Liver (tissue), 9 donors: ENCODE measurements around the gene DPP6. TPM values are rescaled to one million over a fixed set of nuclear protein-coding genes. Genes with fewer than 3 reads are reported as not detected.

Experiments used
- DNase-seq: peaks from one replicate; pipeline ENCODE4 v3.0.0-alpha.2; 2017; ENCODE audit warnings: low spot score
- H3K27ac ChIP-seq, 2 donors: one replicate each; pipeline ENCODE4 v1.7.0; 2013; ENCODE audit warnings: inconsistent platforms in 2 of 2, low read length in 2 of 2, control low read depth in 1 of 2, low read depth in 1 of 2, mild to moderate bottlenecking in 1 of 2
- H3K27me3 ChIP-seq, 4 donors: one replicate each; pipeline versions ENCODE4 v1.6.1 to v1.7.0; 2013; ENCODE audit warnings: low read length in 3 of 4, inconsistent platforms in 1 of 4, mild to moderate bottlenecking in 1 of 4, moderate library complexity in 1 of 4; ENCODE audit not compliant: control insufficient read depth in 4 of 4, insufficient read depth in 4 of 4
- H3K36me3 ChIP-seq, 4 donors: one replicate each; pipeline versions ENCODE4 v1.6.1 to v1.7.0; 2013; ENCODE audit warnings: low read length in 3 of 4, mild to moderate bottlenecking in 3 of 4, low read depth in 1 of 4, moderate library complexity in 1 of 4; ENCODE audit not compliant: control insufficient read depth in 4 of 4, insufficient read depth in 3 of 4
- H3K4me1 ChIP-seq, 4 donors: one replicate each; pipeline versions ENCODE4 v1.6.1 to v1.7.0; 2013; ENCODE audit warnings: low read length in 3 of 4, mild to moderate bottlenecking in 3 of 4, moderate library complexity in 1 of 4; ENCODE audit not compliant: control insufficient read depth in 4 of 4, insufficient read depth in 4 of 4
- H3K4me3 ChIP-seq, 3 donors: one replicate each; pipeline versions ENCODE4 v1.6.1 to v1.7.0; 2013; ENCODE audit warnings: low read length in 3 of 3, control low read depth in 1 of 3, low read depth in 1 of 3, mild to moderate bottlenecking in 1 of 3
- H3K9ac ChIP-seq, 2 donors: one replicate each; pipeline ENCODE4 v1.7.0; 2013; ENCODE audit warnings: low read length in 2 of 2, mild to moderate bottlenecking in 2 of 2, moderate library complexity in 2 of 2, control low read depth in 1 of 2, low read depth in 1 of 2
- H3K9me3 ChIP-seq, 4 donors: one replicate each; pipeline versions ENCODE4 v1.6.1 to v1.7.0; 2013; ENCODE audit warnings: low read length in 3 of 4; ENCODE audit not compliant: control insufficient read depth in 4 of 4
- EGR1 ChIP-seq, 2 donors: IDR thresholded peaks; 2 replicates each; pipeline ENCODE4 v1.6.1; 2016 to 2018; ENCODE audit warnings: antibody characterized with exemption in 2 of 2, low read depth in 2 of 2
- FOXA2 ChIP-seq: IDR thresholded peaks from 2 replicates; pipeline ENCODE4 v1.6.1; 2016; ENCODE audit warnings: antibody characterized with exemption
- GABPA ChIP-seq, 2 donors: IDR thresholded peaks in 1 of 2; conservative IDR thresholded peaks in 1 of 2; 2 replicates each; pipeline ENCODE4 v1.6.1; 2016; ENCODE audit warnings: antibody characterized with exemption in 2 of 2, mild to moderate bottlenecking in 1 of 2, moderate library complexity in 1 of 2
- HNF4A ChIP-seq, 2 donors: conservative IDR thresholded peaks; 2 replicates each; pipeline ENCODE4 v1.6.1; 2016; ENCODE audit warnings: antibody characterized with exemption in 2 of 2, mild to moderate bottlenecking in 2 of 2
- RAD21 ChIP-seq, 2 donors: IDR thresholded peaks; 2 replicates each; pipeline ENCODE4 v1.6.1; 2016; ENCODE audit warnings: antibody characterized with exemption in 2 of 2, mild to moderate bottlenecking in 2 of 2
- RXRA ChIP-seq, 2 donors: IDR thresholded peaks; 2 replicates each; pipeline ENCODE4 v1.6.1; 2017 to 2018; ENCODE audit warnings: antibody characterized with exemption in 2 of 2, mild to moderate bottlenecking in 1 of 2
- SP1 ChIP-seq: IDR thresholded peaks from 2 replicates; pipeline ENCODE4 v1.6.1; 2018; ENCODE audit warnings: antibody characterized with exemption, mild to moderate bottlenecking
- TAF1 ChIP-seq: conservative IDR thresholded peaks from 2 replicates; pipeline ENCODE4 v1.6.1; 2016; ENCODE audit warnings: antibody characterized with exemption, mild to moderate bottlenecking
- YY1 ChIP-seq: IDR thresholded peaks from 2 replicates; pipeline ENCODE4 v1.6.1; 2016; ENCODE audit warnings: antibody characterized with exemption, mild to moderate bottlenecking
- WGBS: extraction: QIAGEN DNeasy Blood & Tissue Kit; methylation state at CpG from one replicate; pipeline ENCODE4 v1.1.7; 2013; 5-methylcytosine and 5-hydroxymethylcytosine counted together
- polyA plus RNA-seq, 2 donors: library from polyadenylated mRNA; stranded (reverse) in 1 of 2; unstranded in 1 of 2; fragments of 200-250 nt in 1 of 2; fragments of >200 nt in 1 of 2; fragmentation: Nextera tagmentation in 1 of 2; extraction: Ambion mirVana in 1 of 2; gene quantifications; one replicate each; pipeline versions ENCODE4 v1.2.1 to v1.2.3, GENCODE V29; 2013 to 2015
- total RNA-seq, 2 donors: library from RNA; depleted of rRNA; stranded (reverse); fragments of >200 nt; gene quantifications; one replicate each; pipeline ENCODE4 v1.2.3, GENCODE V29; 2014
- TF ChIP-seq, protein P1 (sequence below): fragments of 150-350 bp; IDR thresholded peaks from 2 replicates; pipeline ENCODE4 v1.5.1; 2017; ENCODE audit warnings: improper control_type of control experiment, low read depth, low read length; ENCODE audit not compliant: missing input control
- TF ChIP-seq, protein P2 (sequence below): IDR thresholded peaks from 2 replicates; pipeline ENCODE4 v1.6.1; 2016; ENCODE audit warnings: antibody characterized with exemption
- TF ChIP-seq, protein P3 (sequence below): IDR thresholded peaks from 2 replicates; pipeline ENCODE4 v1.6.1; 2016; ENCODE audit warnings: antibody characterized with exemption
- TF ChIP-seq, protein P4 (sequence below): IDR thresholded peaks from 2 replicates; pipeline ENCODE4 v1.6.1; 2016; ENCODE audit warnings: antibody characterized with exemption, mild to moderate bottlenecking
- TF ChIP-seq, protein P5 (sequence below): IDR thresholded peaks from 2 replicates; pipeline ENCODE4 v1.6.1; 2016; ENCODE audit warnings: antibody characterized with exemption
- donor health status: healthy.
- donor health status: healthy.
- donor health status: healthy.
- donor health status: healthy.
- donor health status: healthy.

The DPP6 gene
- total and polyA plus RNA-seq, 4 donors: 0.01 TPM; not detected in 3

DNA sequence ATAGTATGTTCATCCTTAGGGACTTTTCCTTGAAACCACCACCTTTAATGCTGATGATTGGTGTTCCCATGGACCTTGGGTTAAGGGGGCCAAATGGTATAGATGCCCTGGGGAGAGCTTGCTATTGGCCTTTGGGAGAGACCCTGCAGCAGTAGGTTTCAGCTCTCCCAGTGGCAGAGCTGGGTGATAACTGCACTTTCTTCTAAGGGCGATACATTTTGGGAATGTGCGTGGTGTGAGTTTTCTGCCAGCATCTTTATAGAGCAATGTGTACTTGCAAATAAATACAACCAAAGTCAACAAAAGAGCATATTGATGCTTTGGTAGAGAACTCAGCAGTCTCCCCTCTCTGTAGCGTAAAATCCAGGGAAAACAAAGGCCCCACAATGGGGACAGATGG lies 546.7 kb downstream of the DPP6 start:
- no peak overlapping the region for H3K4me3 ChIP-seq
- no peak overlapping the region for H3K9ac ChIP-seq
- H3K27ac ChIP-seq: no peak overlapping the region
- H3K9me3 ChIP-seq: no peaks in the 10 kb centered on the region
- peaks cover 0 to 3% (median 0%) of the 10 kb centered on the region in 4 donors for H3K27me3 ChIP-seq
- no peaks in the 10 kb centered on the region for H3K36me3 ChIP-seq
- WGBS: 85% methylated on average over 3 of the region's 3 CpGs
- DNase-seq: no peak
- H3K4me1 ChIP-seq: no peaks in the 10 kb centered on the region
- TF ChIP-seq RXRA (IDR thresholded peaks at IDR 0.05): no peak
- no peak for TF ChIP-seq GABPA (IDR thresholded peaks at IDR 0.05 in 1 of 2, conservative IDR thresholded peaks at IDR 0.05 in 1 of 2)
- TF ChIP-seq FOXA2: no peak
- TF ChIP-seq TAF1: no peak
- TF ChIP-seq YY1: no peak
- no peak for TF ChIP-seq RAD21 (IDR thresholded peaks at IDR 0.05)
- TF ChIP-seq HNF4A (conservative IDR thresholded peaks at IDR 0.05): no peak
- TF ChIP-seq, protein P1, sequence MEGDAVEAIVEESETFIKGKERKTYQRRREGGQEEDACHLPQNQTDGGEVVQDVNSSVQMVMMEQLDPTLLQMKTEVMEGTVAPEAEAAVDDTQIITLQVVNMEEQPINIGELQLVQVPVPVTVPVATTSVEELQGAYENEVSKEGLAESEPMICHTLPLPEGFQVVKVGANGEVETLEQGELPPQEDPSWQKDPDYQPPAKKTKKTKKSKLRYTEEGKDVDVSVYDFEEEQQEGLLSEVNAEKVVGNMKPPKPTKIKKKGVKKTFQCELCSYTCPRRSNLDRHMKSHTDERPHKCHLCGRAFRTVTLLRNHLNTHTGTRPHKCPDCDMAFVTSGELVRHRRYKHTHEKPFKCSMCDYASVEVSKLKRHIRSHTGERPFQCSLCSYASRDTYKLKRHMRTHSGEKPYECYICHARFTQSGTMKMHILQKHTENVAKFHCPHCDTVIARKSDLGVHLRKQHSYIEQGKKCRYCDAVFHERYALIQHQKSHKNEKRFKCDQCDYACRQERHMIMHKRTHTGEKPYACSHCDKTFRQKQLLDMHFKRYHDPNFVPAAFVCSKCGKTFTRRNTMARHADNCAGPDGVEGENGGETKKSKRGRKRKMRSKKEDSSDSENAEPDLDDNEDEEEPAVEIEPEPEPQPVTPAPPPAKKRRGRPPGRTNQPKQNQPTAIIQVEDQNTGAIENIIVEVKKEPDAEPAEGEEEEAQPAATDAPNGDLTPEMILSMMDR: no peak
- TF ChIP-seq, protein P2, sequence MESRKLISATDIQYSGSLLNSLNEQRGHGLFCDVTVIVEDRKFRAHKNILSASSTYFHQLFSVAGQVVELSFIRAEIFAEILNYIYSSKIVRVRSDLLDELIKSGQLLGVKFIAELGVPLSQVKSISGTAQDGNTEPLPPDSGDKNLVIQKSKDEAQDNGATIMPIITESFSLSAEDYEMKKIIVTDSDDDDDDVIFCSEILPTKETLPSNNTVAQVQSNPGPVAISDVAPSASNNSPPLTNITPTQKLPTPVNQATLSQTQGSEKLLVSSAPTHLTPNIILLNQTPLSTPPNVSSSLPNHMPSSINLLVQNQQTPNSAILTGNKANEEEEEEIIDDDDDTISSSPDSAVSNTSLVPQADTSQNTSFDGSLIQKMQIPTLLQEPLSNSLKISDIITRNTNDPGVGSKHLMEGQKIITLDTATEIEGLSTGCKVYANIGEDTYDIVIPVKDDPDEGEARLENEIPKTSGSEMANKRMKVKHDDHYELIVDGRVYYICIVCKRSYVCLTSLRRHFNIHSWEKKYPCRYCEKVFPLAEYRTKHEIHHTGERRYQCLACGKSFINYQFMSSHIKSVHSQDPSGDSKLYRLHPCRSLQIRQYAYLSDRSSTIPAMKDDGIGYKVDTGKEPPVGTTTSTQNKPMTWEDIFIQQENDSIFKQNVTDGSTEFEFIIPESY: no peak
- no peak for TF ChIP-seq SP1
- TF ChIP-seq, protein P3, sequence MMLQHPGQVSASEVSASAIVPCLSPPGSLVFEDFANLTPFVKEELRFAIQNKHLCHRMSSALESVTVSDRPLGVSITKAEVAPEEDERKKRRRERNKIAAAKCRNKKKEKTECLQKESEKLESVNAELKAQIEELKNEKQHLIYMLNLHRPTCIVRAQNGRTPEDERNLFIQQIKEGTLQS: no peak
- no peak for TF ChIP-seq EGR1 (IDR thresholded peaks at IDR 0.05; ENCODE audit: low read depth in 2 of 2)

DNA sequence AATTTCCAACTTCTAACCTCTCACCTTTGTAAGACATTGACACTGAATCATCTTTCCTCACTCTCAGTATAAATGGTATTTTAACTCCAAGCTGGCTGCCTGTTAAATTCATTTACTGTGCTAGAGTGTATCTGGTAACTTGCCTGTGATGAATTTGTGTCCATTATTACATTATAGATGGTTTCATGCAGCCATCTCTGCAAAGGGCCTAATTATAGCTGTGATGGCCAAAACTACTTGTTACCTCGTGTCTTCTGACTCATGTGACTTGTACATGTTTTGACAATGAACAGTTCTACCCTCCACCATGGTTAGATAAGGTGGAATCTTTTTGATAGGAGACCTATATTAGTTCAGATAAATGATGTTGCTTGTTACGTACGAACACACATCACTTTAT lies 558.7 kb downstream of the DPP6 start:
- DNase-seq: no peak
- Histone ChIP-seq H3K27ac (no peak overlapping the region), H3K27me3 (peaks cover 0 to 2% (median 0%) of the 10 kb centered on the region in 4 donors), H3K4me3 (no peak overlapping the region), H3K4me1 (no peaks in the 10 kb centered on the region), H3K9me3 (peaks cover 0 to 4% (median 0%) of the 10 kb centered on the region in 4 donors), H3K9ac (no peak overlapping the region), H3K36me3 (no peaks in the 10 kb centered on the region)
- TF ChIP-seq TAF1 (no peak), RXRA (IDR thresholded peaks at IDR 0.05) (no peak)
- TF ChIP-seq, protein P1: no peak
- TF ChIP-seq, protein P4, sequence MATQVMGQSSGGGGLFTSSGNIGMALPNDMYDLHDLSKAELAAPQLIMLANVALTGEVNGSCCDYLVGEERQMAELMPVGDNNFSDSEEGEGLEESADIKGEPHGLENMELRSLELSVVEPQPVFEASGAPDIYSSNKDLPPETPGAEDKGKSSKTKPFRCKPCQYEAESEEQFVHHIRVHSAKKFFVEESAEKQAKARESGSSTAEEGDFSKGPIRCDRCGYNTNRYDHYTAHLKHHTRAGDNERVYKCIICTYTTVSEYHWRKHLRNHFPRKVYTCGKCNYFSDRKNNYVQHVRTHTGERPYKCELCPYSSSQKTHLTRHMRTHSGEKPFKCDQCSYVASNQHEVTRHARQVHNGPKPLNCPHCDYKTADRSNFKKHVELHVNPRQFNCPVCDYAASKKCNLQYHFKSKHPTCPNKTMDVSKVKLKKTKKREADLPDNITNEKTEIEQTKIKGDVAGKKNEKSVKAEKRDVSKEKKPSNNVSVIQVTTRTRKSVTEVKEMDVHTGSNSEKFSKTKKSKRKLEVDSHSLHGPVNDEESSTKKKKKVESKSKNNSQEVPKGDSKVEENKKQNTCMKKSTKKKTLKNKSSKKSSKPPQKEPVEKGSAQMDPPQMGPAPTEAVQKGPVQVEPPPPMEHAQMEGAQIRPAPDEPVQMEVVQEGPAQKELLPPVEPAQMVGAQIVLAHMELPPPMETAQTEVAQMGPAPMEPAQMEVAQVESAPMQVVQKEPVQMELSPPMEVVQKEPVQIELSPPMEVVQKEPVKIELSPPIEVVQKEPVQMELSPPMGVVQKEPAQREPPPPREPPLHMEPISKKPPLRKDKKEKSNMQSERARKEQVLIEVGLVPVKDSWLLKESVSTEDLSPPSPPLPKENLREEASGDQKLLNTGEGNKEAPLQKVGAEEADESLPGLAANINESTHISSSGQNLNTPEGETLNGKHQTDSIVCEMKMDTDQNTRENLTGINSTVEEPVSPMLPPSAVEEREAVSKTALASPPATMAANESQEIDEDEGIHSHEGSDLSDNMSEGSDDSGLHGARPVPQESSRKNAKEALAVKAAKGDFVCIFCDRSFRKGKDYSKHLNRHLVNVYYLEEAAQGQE: no peak
- TF ChIP-seq, protein P5, sequence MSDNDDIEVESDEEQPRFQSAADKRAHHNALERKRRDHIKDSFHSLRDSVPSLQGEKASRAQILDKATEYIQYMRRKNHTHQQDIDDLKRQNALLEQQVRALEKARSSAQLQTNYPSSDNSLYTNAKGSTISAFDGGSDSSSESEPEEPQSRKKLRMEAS: no peak
- TF ChIP-seq, protein P3: no peak
- WGBS: 65% methylated on average over 3 of the region's 3 CpGs
